Right atrium auricular region (tissue), 2 donors: ENCODE results near the gene CDK19. TPM values are rescaled to one million over a fixed set of nuclear protein-coding genes. Genes with fewer than 3 reads are reported as not detected.

ENCODE experiments used
- DNase-seq: peaks from one replicate; pipeline ENCODE4 v3.0.0-alpha.2; 2019; ENCODE audit warnings: low spot score
- H3K27ac ChIP-seq, 2 donors: fragments of 200-600 bp; sonication (generic); 1 replicate in 1 of 2; 2 replicates in 1 of 2; pipeline ENCODE4 v1.5.1; 2016 to 2019
- H3K27me3 ChIP-seq, 2 donors: fragments of 200-600 bp; sonication (generic); one replicate each; pipeline versions ENCODE4 v1.5.1 to v1.6.0; 2017 to 2019
- H3K36me3 ChIP-seq: fragments of 200-600 bp; sonication (generic); one replicate; pipeline ENCODE4 v1.5.1; 2016
- H3K4me1 ChIP-seq, 2 donors: fragments of 200-600 bp; sonication (generic); one replicate each; pipeline versions ENCODE4 v1.5.1 to v1.6.0; 2017 to 2019
- H3K4me3 ChIP-seq, 2 donors: fragments of 200-600 bp; sonication (generic); 1 replicate in 1 of 2; 2 replicates in 1 of 2; pipeline ENCODE4 v1.5.1; 2017 to 2019; ENCODE audit warnings: mild to moderate bottlenecking in 1 of 2, moderate library complexity in 1 of 2
- H3K9me3 ChIP-seq, 2 donors: fragments of 200-600 bp; sonication (generic); one replicate each; pipeline ENCODE4 v1.5.1; 2019
- CTCF ChIP-seq, 2 donors: fragments of 200-600 bp; sonication (generic); IDR thresholded peaks; one replicate each; pipeline ENCODE4 v1.5.1; 2019; ENCODE audit warnings: antibody characterized with exemption in 2 of 2
- total RNA-seq, 2 donors: library from RNA; depleted of rRNA; stranded (reverse); fragments of >200 nt; gene quantifications; one replicate each; pipeline ENCODE4 v1.1.0, GENCODE V29; 2016

Gene CDK19
- total RNA-seq, 2 donors from 2014 or later, result 5.7 to 6.3 TPM

GRCh38 chr6:110683241-110683640 lies 132.0 kb downstream of the CDK19 start:
- peaks cover 0 to 13% of the 10 kb centered on the region in 2 donors for H3K4me1 ChIP-seq
- H3K36me3 ChIP-seq, result no peaks in the 10 kb centered on the region
- no peak for DNase-seq
- TF ChIP-seq CTCF (IDR thresholded peaks at IDR 0.05), result no peak
- H3K4me3 ChIP-seq, result no peak overlapping the region
- no peak overlapping the region for H3K27ac ChIP-seq
- H3K27me3 ChIP-seq, result no peaks in the 10 kb centered on the region
- H3K9me3 ChIP-seq, result no peaks in the 10 kb centered on the region

- H3K9me3 ChIP-seq, result no peaks in the 10 kb centered on the region
- H3K4me1 ChIP-seq, result peaks cover 0 to 13% of the 10 kb centered on the region in 2 donors
- H3K36me3 ChIP-seq, result no peaks in the 10 kb centered on the region
- no peaks in the 10 kb centered on the region for H3K27me3 ChIP-seq
- DNase-seq, result no peak
- H3K27ac ChIP-seq, result peak overlapping the region in 1 of 2 donors; percentile 68
- peak; percentile 53 to 79 for TF ChIP-seq CTCF (IDR thresholded peaks at IDR 0.05)
- H3K4me3 ChIP-seq, result no peak overlapping the region
These were observed 132.8 kb downstream of the CDK19 start for GRCh38 chr6:110682460-110682853.

DNA sequence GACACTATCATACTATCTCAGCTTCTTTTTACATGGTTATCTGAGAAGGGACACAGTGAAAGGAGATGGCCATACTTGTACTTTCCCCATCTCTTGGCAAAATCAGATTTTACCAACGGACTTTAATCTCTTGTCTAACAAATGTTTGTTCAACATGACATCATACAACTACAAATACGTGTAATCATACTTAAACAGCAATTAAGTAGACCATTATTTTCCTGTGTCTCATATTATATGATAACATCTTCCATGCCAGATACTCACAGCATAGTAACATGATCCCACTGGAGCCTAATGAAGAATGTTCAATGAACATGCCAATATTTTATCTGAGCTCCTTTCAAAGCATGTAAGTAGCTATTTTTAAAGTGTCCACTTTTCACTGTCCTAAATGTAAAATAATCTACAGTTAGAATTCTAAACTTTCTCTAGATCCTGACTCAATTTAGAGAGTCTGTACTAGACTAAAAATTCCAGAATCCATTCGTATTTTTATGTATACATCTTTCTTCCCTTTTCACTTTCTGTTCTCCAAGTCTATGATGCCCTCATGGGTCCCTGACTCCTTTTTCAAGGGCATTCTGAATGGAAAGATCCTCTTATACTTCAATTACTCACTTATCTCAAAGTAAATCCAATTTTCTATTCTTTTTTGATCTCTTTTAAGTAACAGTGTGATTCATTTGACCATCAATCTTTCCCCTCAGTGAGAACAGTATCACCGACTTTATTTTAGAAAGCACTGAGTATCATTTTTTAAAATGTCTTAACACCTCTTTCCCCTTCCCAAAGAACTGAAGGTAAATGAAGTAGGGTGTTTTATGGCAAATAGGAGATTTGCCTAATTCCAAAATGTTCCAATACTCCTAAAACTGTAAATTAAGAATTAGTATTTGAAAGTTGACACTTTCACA lies 133.5 kb downstream of the CDK19 start:
- TF ChIP-seq CTCF (IDR thresholded peaks at IDR 0.05), result no peak

DNA sequence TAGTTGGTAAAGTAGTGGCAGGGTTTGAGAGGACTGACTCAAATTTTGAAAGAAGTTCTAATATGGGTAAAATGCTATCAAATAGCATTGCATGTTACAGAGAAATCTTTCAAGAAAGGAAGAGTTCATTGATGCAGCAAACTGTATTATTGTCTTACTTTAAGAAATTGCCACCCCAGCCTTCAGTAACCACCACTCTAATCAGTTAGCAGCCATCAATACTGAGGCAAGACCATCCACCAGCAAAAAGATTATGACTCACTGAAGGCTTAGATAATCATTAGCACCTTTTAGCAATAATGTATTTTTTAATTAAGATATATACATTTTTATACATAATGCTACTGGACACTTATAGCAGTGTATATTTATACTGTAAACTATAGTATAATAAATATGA lies 138.9 kb downstream of the CDK19 start:
- Histone ChIP-seq H3K9me3 (no peaks in the 10 kb centered on the region), H3K36me3 (no peaks in the 10 kb centered on the region), H3K4me3 (no peak overlapping the region), H3K27me3 (no peaks in the 10 kb centered on the region), H3K4me1 (peaks cover 0 to under 1% of the 10 kb centered on the region in 2 donors), H3K27ac (no peak overlapping the region)
- TF ChIP-seq CTCF (IDR thresholded peaks at IDR 0.05), result no peak
- DNase-seq, result no peak

More for the DNA sequence above, 133.5 kb downstream of the CDK19 start:
- Histone ChIP-seq H3K27me3 (no peaks in the 10 kb centered on the region), H3K36me3 (no peaks in the 10 kb centered on the region), H3K4me1 (peaks cover 0 to 13% of the 10 kb centered on the region in 2 donors), H3K27ac (peak overlapping the region; percentile 28 to 68), H3K4me3 (no peak overlapping the region), H3K9me3 (no peaks in the 10 kb centered on the region)
- no peak for DNase-seq

GRCh38 chr6:110674096-110674495 lies 141.2 kb downstream of the CDK19 start:
- H3K27me3 ChIP-seq, result no peaks in the 10 kb centered on the region
- DNase-seq, result no peak
- H3K4me3 ChIP-seq, result no peak overlapping the region
- H3K27ac ChIP-seq, result no peak overlapping the region
- no peaks in the 10 kb centered on the region for H3K36me3 ChIP-seq
- no peaks in the 10 kb centered on the region for H3K4me1 ChIP-seq
- H3K9me3 ChIP-seq, result no peaks in the 10 kb centered on the region
- TF ChIP-seq CTCF (IDR thresholded peaks at IDR 0.05), result no peak
